NCI-H524 (cell line): ENCODE data around the gene RTN4R.
"Not testable (repeated sequence)": the region's sequence is repeated elsewhere in the genome, so short reads cannot be mapped to it uniquely, and the experiment has no call there.

ENCODE experiments used
- DNase-seq, 2 experiments: peaks; one replicate each; lab custom pipeline; 2025; lab: John Stamatoyannopoulos, UW

Gene RTN4R

DNA sequence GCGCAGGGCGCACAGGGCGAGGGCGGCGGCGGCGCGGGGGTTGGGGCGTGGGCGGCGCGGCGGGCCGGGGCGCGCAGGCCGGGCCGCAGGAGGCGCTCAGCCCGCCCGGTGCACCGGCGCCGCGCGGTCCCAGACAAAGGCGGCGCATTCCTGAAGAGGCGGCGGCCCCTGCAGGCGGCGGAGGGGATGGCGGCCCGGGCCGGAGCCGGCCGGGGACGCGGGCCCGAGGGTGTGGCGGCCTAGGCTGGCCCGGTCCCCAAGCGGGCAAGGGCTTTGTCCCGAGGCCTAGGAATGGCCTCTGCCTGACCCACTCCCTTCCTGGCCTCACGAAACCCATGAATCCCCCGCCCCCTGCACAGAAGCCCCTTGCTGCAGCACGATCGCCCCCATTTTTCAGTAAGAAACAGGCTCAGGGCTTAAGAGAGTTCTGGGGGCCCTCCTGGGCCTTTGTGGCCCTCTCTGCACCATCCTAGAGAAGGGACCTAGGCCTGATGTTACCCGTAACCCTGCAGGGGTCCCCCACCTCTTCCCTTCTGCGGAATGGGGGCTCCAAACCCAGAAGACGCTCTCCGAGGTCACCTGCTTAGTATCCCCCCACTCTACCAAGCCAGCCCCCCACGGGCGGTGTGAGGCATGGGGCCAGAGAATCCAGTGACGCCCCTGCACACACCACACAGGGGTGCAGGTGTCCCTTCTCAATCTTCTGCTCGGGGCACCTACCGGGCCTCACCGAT lies at the start of gene RTN4R:
TSS of gene RTN4R (minus strand) at position 40 of the 734 bp plus-strand sequence. CDS start 226 bp downstream, outside the sequence.
- peak in 1 of 2 experiments; percentile 65 for DNase-seq

DNA sequence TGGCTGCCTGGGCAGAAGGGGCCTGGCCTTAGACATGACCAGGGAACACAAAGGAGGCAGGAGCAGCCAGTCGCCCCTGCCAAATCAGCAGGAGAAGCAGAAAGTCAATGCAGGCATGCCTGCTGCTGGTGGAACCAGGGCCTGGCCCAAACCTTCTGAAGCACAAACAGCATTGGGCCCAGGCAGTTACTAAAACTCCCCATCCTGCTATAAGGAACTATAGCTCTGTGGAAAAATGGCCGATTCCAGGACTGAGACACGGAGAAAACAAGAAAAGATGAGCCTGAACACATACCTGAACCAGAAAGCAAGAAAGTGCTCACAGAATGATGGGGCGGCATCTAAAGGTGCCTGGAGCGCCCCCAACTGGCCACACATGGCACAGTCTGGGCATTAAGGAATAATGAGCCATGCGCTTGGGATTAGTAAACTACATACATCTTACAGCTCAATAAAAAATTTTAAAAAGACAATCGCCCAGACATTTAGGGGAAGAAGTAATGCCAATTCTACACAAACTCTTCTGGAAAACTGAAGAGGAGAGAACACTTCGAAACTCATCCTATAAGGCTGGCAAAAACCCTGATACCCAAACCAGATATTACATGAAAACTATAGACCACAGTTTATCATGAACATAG lies 49.4 kb upstream of the RTN4R start:
- DNase-seq: peak in 1 of 2 experiments; percentile 38

DNA sequence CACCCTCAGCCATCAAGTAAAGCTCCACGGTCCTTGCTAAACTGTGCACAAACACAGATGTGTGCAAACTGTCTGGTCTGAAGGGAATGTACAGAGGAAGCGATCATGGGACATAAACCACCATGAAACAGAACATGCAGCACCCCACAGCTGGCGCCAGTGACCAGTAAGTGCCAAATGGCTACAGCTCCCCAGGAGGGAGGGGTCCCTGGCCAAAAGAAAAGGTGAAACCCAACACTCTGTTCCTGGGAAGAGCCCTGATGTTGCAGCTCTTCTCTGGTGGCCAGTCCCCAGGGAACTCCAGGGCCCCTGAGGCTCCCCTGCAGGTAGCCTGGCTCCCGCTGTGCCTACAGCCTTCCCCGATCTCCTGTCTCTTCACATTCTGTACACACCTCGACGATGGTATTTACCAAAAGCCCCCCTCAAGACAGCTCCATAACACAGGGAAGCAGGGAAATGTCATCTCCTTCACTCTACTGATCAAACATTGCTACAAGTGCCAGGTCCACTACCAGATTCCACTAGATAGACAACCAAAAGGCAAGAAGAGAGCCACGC lies 48.8 kb upstream of the RTN4R start:
- DNase-seq: no peak

DNA sequence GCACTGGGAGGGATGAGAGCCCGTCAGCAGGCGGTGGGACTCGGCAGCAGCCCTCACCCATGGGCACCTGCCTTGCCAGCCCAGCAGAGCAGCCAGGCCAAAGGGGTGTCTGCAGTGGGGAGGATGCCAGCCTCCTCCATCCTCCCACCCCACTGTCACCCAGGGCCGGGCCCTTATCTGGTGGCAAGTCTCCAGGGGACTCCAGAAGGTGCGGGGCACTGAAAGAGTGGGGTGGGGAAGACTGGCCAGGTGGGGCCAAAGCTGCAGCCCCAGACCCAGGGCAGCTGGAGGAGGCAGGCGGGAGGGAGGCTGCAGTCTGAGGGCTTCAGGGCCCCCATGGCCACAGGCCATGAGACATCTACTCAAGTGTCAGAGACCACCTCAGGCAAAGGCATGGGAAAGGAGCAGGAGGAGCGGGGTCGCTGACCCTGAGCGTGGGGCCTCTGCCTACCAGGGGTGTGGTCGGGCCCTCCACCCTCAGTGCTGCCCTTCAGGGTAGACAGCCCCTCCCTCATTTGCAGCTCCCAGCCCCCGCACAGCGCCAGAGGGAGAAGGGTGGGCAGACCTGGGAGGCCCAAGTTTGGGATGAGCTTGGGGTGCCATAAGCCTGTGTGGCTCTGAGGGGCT lies 48.2 kb upstream of the RTN4R start:
- DNase-seq: no peak

DNA sequence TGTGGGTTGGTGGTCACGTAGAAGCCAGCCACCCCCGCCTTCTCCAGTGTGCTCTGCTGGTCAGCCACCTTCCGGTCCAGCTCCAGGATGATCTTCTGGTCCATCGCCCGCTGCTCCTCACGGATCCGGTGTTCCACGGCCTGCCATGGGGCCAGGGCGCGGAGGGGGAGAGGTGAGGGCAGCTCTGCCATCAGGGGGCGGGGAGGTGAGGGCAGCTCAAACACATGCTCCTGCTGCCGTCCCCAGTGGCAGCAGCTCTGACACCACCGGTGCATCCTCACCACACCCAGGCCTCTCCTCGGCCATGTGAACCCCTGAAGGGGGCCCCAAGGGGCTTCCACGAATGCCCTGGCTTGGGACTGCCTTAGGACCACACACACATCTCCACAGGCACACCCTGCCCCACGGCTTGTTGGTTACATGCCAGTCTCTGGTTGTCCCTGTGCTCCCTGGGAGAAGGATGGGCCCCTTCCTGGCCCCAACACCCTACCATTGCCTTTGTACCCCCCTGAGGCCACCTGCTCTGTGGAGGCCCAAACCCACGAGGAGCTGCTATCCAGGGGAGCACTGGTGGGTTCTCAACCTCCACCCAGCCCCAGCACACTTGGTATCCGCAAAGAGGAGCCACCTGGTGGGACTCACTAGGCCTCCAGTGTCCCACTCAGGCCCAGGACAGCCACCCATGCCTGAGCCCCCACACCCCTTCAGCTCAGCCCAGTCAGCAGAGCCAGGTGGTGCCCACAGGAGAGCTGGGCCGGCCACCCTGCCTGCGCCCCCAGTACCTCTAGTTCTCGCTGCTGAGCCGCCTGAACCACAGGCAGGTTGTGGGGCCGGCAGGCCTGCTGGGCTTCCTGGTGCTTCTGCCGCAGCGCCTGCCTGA lies 47.5 kb upstream of the RTN4R start:
- no peak for DNase-seq

DNA sequence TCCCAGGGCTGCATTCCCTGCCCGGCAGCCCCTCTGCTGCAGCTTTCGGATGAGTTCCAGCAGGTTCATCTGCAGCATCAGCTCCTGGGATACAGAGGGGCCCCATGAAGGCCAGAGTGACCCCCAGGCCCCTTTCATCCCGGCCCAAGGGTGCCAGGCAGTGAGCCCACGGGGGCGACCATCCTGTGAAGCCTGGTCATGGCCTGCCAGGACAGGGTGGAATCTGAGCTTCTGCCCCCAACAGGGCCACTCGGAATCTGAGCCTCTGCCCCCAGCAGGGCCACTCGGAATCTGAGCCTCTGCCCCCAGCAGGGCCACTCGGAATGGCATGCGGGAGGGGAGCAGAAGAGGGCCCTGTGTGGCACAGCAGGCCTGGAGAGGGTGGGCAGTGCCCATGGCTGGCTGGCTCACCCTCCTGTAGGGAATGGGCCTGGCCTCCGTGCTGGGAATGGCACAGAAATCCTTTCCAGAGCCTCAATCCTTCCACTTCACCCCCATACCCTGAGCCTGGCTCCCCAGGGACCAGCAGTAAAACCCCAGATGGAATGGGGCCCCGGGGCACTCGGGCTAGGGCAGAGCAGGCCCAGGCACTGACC lies 46.7 kb upstream of the RTN4R start:
- DNase-seq: not testable (repeated sequence)

DNA sequence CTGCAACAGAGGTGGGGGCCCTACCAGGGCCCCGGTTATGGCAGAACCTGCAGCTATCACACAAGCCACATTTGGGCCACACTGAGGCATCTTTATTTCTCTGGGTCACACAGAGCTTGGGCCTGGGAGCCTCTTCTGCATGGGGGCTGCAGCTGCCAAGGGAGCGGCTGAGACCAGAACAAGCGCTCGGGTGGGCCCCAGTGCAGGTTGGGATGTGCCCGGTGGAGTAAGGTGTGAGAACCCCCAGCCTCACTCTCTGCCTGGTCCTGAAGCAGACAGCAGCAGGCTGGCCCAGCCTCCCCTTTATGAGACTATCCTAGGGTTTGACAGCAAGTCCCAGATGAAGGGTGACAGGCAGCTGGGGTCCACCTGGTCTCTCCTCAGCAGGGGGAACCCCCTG lies 46.1 kb upstream of the RTN4R start:
- DNase-seq: not testable (repeated sequence)

DNA sequence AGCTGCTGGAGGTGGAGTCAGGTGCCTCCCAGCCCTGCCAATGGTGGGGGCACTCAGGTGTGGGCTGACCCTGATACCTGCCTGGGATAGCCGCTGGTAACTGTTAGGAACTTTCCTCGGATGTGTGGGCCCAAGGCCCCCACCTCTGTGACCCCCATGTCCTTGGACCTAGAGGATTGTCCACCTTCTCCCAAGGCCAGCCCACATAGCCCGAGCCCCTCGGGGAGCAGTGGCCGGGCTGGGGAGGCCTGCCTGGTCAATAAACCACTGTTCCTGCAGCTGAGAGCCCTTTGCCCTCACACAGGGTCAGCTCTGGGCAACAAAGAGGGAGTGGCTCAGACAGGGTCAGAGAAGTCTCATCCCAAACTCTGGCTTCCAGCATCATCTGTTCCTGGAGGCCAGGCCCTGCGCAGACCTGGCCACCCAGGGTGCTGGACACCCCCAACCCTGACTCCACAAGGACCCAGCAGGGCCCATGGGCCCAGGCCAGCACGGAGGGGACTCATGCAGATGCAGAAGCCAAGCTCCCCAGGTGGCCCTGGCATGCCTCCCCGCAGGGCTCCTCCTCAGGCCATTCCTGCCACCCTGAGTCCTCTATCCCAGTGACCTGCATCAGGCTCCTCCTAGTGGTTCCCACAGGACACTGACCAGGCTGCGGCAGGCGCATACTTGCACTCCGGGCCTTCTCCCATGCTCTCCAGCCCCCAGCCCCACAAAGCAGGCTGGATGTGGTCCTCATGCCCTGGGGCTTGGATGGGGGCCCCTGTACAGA lies 45.4 kb upstream of the RTN4R start:
- not testable (repeated sequence) for DNase-seq

DNA sequence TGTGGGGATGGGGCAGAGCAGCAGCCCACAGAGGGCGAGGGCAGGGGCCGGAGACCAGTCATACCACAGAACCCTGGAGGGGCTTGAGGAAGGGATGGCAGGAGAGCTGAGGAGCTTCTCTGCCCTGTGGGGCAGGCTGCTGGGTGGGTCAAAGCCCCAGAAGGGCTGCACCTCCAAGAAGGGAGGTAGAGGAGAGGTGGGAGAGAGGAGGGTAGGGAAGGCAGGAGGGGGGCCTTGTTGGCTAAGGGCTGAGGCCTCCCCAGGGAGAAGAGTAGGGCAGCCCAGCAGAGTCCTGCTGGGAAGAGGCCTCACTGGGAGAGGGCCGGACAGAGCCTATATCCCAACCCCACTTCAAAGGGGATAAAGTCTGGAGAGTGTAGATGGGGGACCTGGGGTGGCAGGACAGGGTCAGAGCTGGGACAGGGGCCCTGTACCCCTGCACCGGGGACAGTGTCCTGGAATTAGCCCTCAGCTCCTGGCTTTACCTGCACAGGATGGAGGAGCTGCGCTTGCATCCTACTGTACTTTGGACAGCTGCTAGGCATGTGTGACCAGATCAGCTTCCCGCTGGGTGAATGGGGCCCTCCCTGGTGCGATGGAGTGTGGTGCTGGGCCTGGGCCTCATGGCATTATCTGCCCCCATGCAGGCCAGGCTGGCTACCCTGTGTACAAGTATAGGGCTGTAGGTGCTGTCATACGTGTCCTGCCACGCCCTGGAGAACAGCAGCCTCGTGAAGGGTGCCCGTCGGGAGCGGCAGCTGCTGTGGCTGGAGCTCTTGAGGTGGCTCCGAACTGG lies 44.5 kb upstream of the RTN4R start:
- no peak for DNase-seq

DNA sequence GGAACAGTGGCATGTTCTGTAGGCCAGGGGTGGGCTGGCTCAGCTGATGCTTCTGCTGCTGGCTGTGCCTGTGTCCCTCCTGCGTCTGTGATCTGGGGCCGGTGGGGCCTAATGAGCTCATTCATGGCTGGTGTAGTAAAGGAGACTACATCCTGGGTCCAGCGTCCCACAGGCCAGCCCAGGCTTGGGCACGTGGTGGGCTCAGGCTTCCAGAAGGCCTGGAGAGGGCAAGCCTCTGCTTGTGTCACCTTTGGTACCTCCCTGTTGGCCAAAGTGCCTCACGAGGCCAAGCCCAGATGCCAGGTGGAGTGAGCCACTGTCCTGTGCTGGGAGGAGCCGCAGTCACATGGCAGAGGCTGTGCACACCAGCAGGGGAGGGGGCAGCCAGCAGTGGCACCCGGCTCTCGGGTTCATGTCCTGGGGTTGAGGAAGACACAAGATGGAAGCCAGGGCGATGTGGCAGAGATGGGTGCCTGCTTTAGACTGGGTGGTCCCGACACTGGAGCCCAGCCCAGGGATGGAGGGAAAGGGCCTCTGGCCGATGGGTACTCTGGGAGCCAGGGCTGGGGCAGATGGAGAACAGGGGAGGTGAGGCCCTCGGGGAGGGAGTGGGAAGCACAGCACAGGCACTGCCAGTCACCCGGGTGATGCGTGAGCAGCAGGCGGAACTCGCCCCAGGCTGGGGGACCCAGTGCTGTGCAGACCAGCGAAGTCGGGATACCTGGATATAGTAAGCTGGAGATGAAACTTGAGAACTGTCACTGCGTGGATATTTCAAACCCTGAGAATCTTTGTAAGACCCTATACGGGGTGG lies 43.3 kb upstream of the RTN4R start:
- not testable (repeated sequence) for DNase-seq

DNA sequence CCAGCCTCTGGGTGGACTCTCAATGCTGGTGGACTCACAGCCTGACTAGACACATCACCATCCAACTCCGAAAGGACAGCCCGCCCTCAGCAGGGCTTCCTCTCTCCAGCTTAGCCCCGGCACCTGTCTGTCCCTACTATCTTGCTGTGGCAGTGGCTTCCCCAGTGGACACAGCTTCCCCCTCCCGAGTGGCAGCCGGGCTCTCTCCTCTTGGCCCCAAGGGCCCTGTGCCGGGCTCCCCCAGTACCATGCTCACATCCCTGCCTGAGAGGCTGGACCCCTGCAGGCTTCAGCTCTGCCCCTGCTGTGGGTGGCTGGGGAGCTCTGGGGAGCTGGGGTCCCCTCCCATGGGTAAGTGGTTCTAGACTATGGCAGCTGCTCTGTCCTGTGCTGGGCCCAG lies 42.7 kb upstream of the RTN4R start:
- DNase-seq: not testable (repeated sequence)

DNA sequence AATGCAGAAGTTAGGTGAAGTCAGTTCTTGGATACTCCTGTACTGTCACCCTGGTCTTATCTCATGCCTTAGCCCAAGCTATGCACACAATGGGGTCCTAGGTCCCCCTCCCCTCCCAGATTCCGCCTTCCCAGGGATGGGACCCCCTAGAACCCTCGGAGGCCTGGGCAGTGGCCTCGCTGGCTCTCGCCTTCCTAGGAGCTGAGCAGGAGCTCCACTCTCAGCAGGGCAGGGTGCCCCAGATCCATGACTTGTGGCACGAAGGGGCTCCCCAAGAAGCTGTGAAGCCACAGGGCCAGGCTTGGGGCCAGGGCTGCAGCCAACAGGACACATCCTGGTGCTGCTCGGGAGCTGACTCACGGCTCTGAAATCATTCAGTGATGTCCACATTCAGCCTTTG lies 42.1 kb upstream of the RTN4R start:
- not testable (repeated sequence) for DNase-seq

DNA sequence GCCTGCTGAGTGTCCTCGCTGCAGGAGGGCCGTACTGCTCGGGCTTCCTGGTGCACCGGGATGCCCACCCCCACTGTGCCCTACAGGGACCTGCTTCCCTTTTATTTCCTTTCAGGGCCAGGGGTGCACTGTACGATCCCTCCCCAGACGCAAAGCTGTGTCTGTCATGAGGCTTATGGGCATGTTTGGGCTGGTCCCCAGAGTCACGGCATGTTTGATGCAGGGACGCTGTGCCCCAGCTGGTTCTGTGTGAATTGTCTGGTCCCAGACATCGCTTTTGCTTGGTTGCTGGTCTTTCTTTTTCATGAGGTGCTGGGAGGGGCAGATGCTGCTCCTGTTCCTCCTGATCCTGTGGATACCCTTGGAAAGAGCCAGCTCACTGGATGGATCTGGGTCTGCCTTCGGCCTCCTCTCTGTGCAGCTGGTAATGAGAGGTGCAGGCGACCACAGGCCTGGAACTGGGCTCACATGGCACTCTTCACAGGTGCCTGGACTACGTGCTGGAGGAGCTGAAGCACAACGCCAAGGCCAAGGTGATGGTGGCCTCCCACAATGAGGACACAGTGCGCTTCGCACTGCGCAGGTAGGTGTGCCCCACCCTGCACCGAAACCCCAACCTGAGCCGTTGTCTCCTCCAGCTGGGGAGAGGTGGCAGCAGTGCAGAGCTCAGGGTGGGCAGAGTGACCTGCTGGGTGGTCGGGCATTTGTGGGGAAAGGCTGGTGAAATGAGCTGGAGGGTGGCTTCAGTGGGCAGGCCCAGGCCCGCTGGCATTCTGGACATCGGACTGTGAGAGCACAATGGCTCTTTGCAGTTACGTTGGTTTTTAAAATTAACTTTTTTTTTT lies 40.9 kb upstream of the RTN4R start:
- not testable (repeated sequence) for DNase-seq

DNA sequence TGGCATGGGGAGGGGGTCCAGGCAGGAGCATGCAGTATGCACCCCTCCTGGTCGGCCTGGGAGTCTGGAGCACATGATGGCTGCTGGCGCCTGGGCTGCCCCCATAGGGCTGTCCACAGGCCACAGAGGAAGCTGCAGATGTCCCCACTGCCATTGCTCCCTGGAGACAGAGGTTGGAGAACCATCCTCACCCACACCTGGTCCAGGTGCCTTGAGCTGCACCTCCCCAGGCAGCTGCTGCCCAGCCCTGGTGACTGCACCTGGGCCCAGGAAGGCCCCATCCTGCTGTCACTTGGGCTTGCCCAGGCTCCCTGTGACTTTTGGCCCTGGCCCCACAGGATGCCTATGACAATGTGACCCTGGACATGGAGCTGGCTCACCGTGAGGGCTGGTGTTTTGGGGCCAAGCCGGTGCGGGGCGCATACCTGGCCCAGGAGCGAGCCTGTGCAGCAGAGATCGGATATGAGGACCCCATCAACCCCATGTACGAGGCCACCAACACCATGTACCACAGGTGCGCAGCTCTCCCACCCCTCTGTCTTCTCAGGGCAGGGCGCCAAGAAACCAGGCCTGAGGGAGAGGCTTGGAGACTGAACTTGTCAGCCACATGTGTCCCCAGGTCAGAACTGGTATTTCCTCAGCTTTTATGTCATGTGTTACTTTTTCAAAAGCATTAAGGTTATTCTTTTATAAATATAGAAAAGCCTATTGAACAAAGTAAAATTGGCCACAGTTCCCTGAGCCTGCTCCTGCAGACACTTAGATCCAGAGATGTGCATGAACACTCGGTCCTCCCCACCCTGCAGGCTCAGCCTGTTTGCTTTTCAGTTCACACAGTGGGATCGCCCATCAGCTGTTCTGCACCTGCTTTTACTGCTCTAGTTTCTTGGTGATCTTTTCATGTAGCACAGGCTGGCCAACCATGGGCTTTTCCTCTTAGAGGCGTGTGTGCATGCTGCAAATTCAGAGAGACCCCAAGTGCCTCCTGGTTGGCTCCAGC lies 39.6 kb upstream of the RTN4R start:
- DNase-seq: not testable (repeated sequence)

DNA sequence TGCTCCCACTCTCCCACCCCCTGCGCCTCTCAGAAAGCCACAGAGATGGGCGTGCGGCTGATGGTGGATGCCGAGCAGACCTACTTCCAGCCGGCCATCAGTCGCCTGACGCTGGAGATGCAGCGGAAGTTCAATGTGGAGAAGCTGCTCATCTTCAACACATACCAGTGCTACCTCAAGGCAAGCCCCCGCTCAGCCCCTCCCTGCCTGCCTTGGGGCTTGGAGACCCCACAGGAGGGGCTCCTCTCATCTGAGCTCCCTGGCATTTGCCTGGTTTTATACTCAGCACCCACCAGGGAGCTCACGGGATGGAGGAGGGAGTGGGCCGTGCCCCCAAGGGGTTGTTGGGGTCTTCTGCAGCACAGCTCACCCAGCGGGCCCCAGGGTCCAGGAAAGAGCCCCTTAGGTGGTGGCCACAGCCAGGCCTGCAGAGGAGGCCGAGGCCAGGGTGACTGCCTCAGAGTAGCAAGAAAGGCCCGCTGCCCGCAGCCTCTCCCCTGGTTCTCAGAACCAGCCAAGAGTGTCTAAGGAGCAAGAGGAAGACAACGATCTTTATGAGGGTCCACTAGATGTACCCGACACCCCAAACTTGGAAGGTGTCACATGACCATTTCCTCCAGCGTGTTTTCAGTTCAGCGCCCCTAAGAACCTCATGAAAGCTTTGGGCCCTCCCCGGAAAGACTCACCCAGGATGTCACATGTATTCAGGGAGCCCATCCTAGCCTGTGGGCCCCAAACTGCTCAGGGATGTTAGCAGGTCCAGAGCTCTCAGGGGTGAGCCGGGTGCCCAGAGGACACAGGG lies 38.7 kb upstream of the RTN4R start:
- DNase-seq: not testable (repeated sequence)
